Lower leg skin (tissue), 4 donors: ENCODE measurements around the gene ACO2. TPM values are rescaled to one million over a fixed set of nuclear protein-coding genes. Genes with fewer than 3 reads are reported as not detected.

Experiments
- DNase-seq, 2 donors: peaks; one replicate each; pipeline ENCODE4 v3.0.0-alpha.2; 2019; ENCODE audit warnings: low spot score in 2 of 2
- H3K4me3 ChIP-seq: fragments of 200-600 bp; sonication (generic); 2 replicates; pipeline ENCODE4 v1.5.1; 2017; ENCODE audit warnings: mild to moderate bottlenecking, low read depth; ENCODE audit not compliant: poor library complexity, severe bottlenecking
- CTCF ChIP-seq, 3 donors: fragments of 450-650 bp; IDR thresholded peaks; one replicate each; pipeline ENCODE4 v1.5.1; 2016; ENCODE audit warnings: antibody characterized with exemption in 3 of 3, mild to moderate bottlenecking in 3 of 3, moderate library complexity in 2 of 3
- POLR2A ChIP-seq, 2 donors: fragments of 450-650 bp; IDR thresholded peaks; one replicate each; pipeline ENCODE4 v1.6.1; 2016 to 2017; ENCODE audit warnings: antibody characterized with exemption in 2 of 2, mild to moderate bottlenecking in 1 of 2, moderate library complexity in 1 of 2
- whole genome bisulfite sequencing, 2 donors: methylation state at CpG; one replicate each; pipeline ENCODE4 v1.1.5; 2018; 5-methylcytosine and 5-hydroxymethylcytosine counted together
- intact Hi-C: fragments of 100-400 bp; cut with DNase I; formaldehyde crosslinking; loops from one replicate; pipeline ENCODE4 v1.15.0; 2023; ENCODE audit warnings: low total_unique reads
- total RNA-seq, 4 donors: library from RNA; depleted of rRNA; stranded (reverse); fragments of >200 nt; gene quantifications; one replicate each; pipeline ENCODE4 v1.1.0, GENCODE V29; 2016

The ACO2 gene
- total RNA-seq, 4 donors from 2014 or later = 64.0 to 103 (median 83.1) TPM

- intact Hi-C loops = no loop called here
- WGBS, 2 donors = 93 to 95% methylated on average over 4 of the region's 4 CpGs
- H3K4me3 ChIP-seq = no peak overlapping the region
Observed at GRCh38 chr22:41542224-41542623, 73.3 kb downstream of the ACO2 start.

GRCh38 chr22:41543854-41544670, 75.1 kb downstream of the ACO2 start, which contains the start of gene POLR3H:
Gene POLR3H, minus strand, starts transcription at chr22:41544470. Its CDS starts 369 bp downstream, at chr22:41544101.
- 0 to 1% methylated on average over 34 to 74 of the region's 80 CpGs for WGBS, 2 donors
- H3K4me3 ChIP-seq = peak within 1 kb of the TSS; percentile 76
- peak; percentile 97 to 99 for DNase-seq
- TF ChIP-seq CTCF (IDR thresholded peaks at IDR 0.05) = no peak
- no peak for TF ChIP-seq POLR2A (IDR thresholded peaks at IDR 0.05)
- intact Hi-C loops = no loop called here

More at GRCh38 chr22:41542224-41542623, 73.3 kb downstream of the ACO2 start:
- TF ChIP-seq POLR2A (IDR thresholded peaks at IDR 0.05) (no peak), CTCF (IDR thresholded peaks at IDR 0.05) (no peak)
- no peak for DNase-seq

- DNase-seq = no peak
- no peak overlapping the region for H3K4me3 ChIP-seq
- WGBS, 2 donors = 21 to 22% methylated on average over 21 of the region's 21 CpGs
- intact Hi-C loops = no loop called here
- TF ChIP-seq CTCF (IDR thresholded peaks at IDR 0.05) (no peak), POLR2A (IDR thresholded peaks at IDR 0.05) (no peak)
Observed at GRCh38 chr22:41544671-41545476, 76.0 kb downstream of the ACO2 start.

- no peak for DNase-seq
- no peak overlapping the region for H3K4me3 ChIP-seq
- no peak for TF ChIP-seq POLR2A (IDR thresholded peaks at IDR 0.05)
- 95 to 97% methylated on average over 5 of the region's 5 CpGs for WGBS, 2 donors
- intact Hi-C loops = no loop called here
Observed at GRCh38 chr22:41548830-41549211, 79.9 kb downstream of the ACO2 start.

- H3K4me3 ChIP-seq = no peak overlapping the region
- 87 to 88% methylated on average over 12 of the region's 12 CpGs for WGBS, 2 donors
- no peak for DNase-seq
- TF ChIP-seq CTCF (IDR thresholded peaks at IDR 0.05) = no peak
- TF ChIP-seq POLR2A (IDR thresholded peaks at IDR 0.05) = no peak
- intact Hi-C loops = no loop called here
Observed at GRCh38 chr22:41550952-41551491, 82.1 kb downstream of the ACO2 start.
